ENCODE results near the gene LAPTM5.

The LAPTM5 gene

GRCh38 chr1:30714536-30715090 is 43.0 kb downstream of the LAPTM5 start:
- H3K4me1 ChIP-seq (ENCODE audit: control insufficient read depth in 1 of 2, insufficient read depth in 2 of 2, low read length in 2 of 2): peaks cover 3 to 4% of the 10 kb centered on the region in 2 donors
- H3K27me3 ChIP-seq (ENCODE audit: low read depth, low read length): no peaks in the 10 kb centered on the region
- no peak overlapping the region for H3K4me3 ChIP-seq (ENCODE audit: low read depth in 1 of 2, low read length in 2 of 2)
- H3K36me3 ChIP-seq (ENCODE audit: control insufficient read depth in 1 of 2, insufficient read depth in 2 of 2, low read length in 2 of 2): no peaks in the 10 kb centered on the region
- H3K9me3 ChIP-seq (ENCODE audit: control insufficient read depth in 1 of 2, low read length in 2 of 2): peaks cover 0 to 10% of the 10 kb centered on the region in 2 donors
- no peak overlapping the region for H3K27ac ChIP-seq (ENCODE audit: low read length)

GRCh38 chr1:30714025-30714424 is 43.5 kb downstream of the LAPTM5 start:
- H3K4me1 ChIP-seq (ENCODE audit: control insufficient read depth in 1 of 2, insufficient read depth in 2 of 2, low read length in 2 of 2): no peaks in the 10 kb centered on the region
- peaks cover 0 to 10% of the 10 kb centered on the region in 2 donors for H3K9me3 ChIP-seq (ENCODE audit: control insufficient read depth in 1 of 2, low read length in 2 of 2)
- H3K36me3 ChIP-seq (ENCODE audit: control insufficient read depth in 1 of 2, insufficient read depth in 2 of 2, low read length in 2 of 2): no peaks in the 10 kb centered on the region
- no peaks in the 10 kb centered on the region for H3K27me3 ChIP-seq (ENCODE audit: low read depth, low read length)
- no peak overlapping the region for H3K4me3 ChIP-seq (ENCODE audit: low read depth in 1 of 2, low read length in 2 of 2)
- no peak overlapping the region for H3K27ac ChIP-seq (ENCODE audit: low read length)

- Histone ChIP-seq H3K4me3 (ENCODE audit: low read depth in 1 of 2, low read length in 2 of 2) (no peak overlapping the region), H3K36me3 (ENCODE audit: control insufficient read depth in 1 of 2, insufficient read depth in 2 of 2, low read length in 2 of 2) (no peaks in the 10 kb centered on the region), H3K27ac (ENCODE audit: low read length) (no peak overlapping the region), H3K4me1 (ENCODE audit: control insufficient read depth in 1 of 2, insufficient read depth in 2 of 2, low read length in 2 of 2) (no peaks in the 10 kb centered on the region), H3K9me3 (ENCODE audit: control insufficient read depth in 1 of 2, low read length in 2 of 2) (peaks cover 0 to 10% of the 10 kb centered on the region in 2 donors), H3K27me3 (ENCODE audit: low read depth, low read length) (no peaks in the 10 kb centered on the region)
These were observed 44.3 kb downstream of the LAPTM5 start for GRCh38 chr1:30713311-30713710.

GRCh38 chr1:30712583-30712982 is 45.0 kb downstream of the LAPTM5 start:
- Histone ChIP-seq H3K9me3 (ENCODE audit: control insufficient read depth in 1 of 2, low read length in 2 of 2) (peaks cover 0 to 10% of the 10 kb centered on the region in 2 donors), H3K36me3 (ENCODE audit: control insufficient read depth in 1 of 2, insufficient read depth in 2 of 2, low read length in 2 of 2) (no peaks in the 10 kb centered on the region), H3K27me3 (ENCODE audit: low read depth, low read length) (no peaks in the 10 kb centered on the region), H3K27ac (ENCODE audit: low read length) (no peak overlapping the region), H3K4me3 (ENCODE audit: low read depth in 1 of 2, low read length in 2 of 2) (no peak overlapping the region), H3K4me1 (ENCODE audit: control insufficient read depth in 1 of 2, insufficient read depth in 2 of 2, low read length in 2 of 2) (peaks cover 0 to 7% of the 10 kb centered on the region in 2 donors)

- peaks cover 0 to 4% of the 10 kb centered on the region in 2 donors for H3K9me3 ChIP-seq (ENCODE audit: control insufficient read depth in 1 of 2, low read length in 2 of 2)
- no peaks in the 10 kb centered on the region for H3K36me3 ChIP-seq (ENCODE audit: control insufficient read depth in 1 of 2, insufficient read depth in 2 of 2, low read length in 2 of 2)
- H3K4me3 ChIP-seq (ENCODE audit: low read depth in 1 of 2, low read length in 2 of 2): no peak overlapping the region
- H3K27me3 ChIP-seq (ENCODE audit: low read depth, low read length): no peaks in the 10 kb centered on the region
- no peak overlapping the region for H3K27ac ChIP-seq (ENCODE audit: low read length)
- peaks cover 0 to 7% of the 10 kb centered on the region in 2 donors for H3K4me1 ChIP-seq (ENCODE audit: control insufficient read depth in 1 of 2, insufficient read depth in 2 of 2, low read length in 2 of 2)
These were observed 47.2 kb downstream of the LAPTM5 start for GRCh38 chr1:30710407-30710806.

- Histone ChIP-seq H3K4me1 (ENCODE audit: control insufficient read depth in 1 of 2, insufficient read depth in 2 of 2, low read length in 2 of 2) (peaks cover 0 to 20% of the 10 kb centered on the region in 2 donors), H3K27ac (ENCODE audit: low read length) (no peak overlapping the region), H3K36me3 (ENCODE audit: control insufficient read depth in 1 of 2, insufficient read depth in 2 of 2, low read length in 2 of 2) (no peaks in the 10 kb centered on the region), H3K4me3 (ENCODE audit: low read depth in 1 of 2, low read length in 2 of 2) (no peak overlapping the region), H3K9me3 (ENCODE audit: control insufficient read depth in 1 of 2, low read length in 2 of 2) (no peaks in the 10 kb centered on the region), H3K27me3 (ENCODE audit: low read depth, low read length) (no peaks in the 10 kb centered on the region)
These were observed 49.2 kb downstream of the LAPTM5 start for GRCh38 chr1:30708361-30708728.

GRCh38 chr1:30707412-30708360 is 49.9 kb downstream of the LAPTM5 start:
- no peak overlapping the region for H3K27ac ChIP-seq (ENCODE audit: low read length)
- no peaks in the 10 kb centered on the region for H3K27me3 ChIP-seq (ENCODE audit: low read depth, low read length)
- H3K9me3 ChIP-seq (ENCODE audit: control insufficient read depth in 1 of 2, low read length in 2 of 2): no peaks in the 10 kb centered on the region
- no peak overlapping the region for H3K4me3 ChIP-seq (ENCODE audit: low read depth in 1 of 2, low read length in 2 of 2)
- peaks cover 0 to 20% of the 10 kb centered on the region in 2 donors for H3K4me1 ChIP-seq (ENCODE audit: control insufficient read depth in 1 of 2, insufficient read depth in 2 of 2, low read length in 2 of 2)
- no peaks in the 10 kb centered on the region for H3K36me3 ChIP-seq (ENCODE audit: control insufficient read depth in 1 of 2, insufficient read depth in 2 of 2, low read length in 2 of 2)

- H3K27me3 ChIP-seq (ENCODE audit: low read depth, low read length): no peaks in the 10 kb centered on the region
- no peaks in the 10 kb centered on the region for H3K36me3 ChIP-seq (ENCODE audit: control insufficient read depth in 1 of 2, insufficient read depth in 2 of 2, low read length in 2 of 2)
- H3K4me1 ChIP-seq (ENCODE audit: control insufficient read depth in 1 of 2, insufficient read depth in 2 of 2, low read length in 2 of 2): peaks cover 0 to 20% of the 10 kb centered on the region in 2 donors
- H3K4me3 ChIP-seq (ENCODE audit: low read depth in 1 of 2, low read length in 2 of 2): no peak overlapping the region
- no peaks in the 10 kb centered on the region for H3K9me3 ChIP-seq (ENCODE audit: control insufficient read depth in 1 of 2, low read length in 2 of 2)
- no peak overlapping the region for H3K27ac ChIP-seq (ENCODE audit: low read length)
These were observed 51.0 kb downstream of the LAPTM5 start for GRCh38 chr1:30706528-30706927.

- Histone ChIP-seq H3K36me3 (ENCODE audit: control insufficient read depth in 1 of 2, insufficient read depth in 2 of 2, low read length in 2 of 2) (no peaks in the 10 kb centered on the region), H3K27me3 (ENCODE audit: low read depth, low read length) (no peaks in the 10 kb centered on the region), H3K4me3 (ENCODE audit: low read depth in 1 of 2, low read length in 2 of 2) (no peak overlapping the region), H3K4me1 (ENCODE audit: control insufficient read depth in 1 of 2, insufficient read depth in 2 of 2, low read length in 2 of 2) (peaks cover 0 to 27% of the 10 kb centered on the region in 2 donors), H3K27ac (ENCODE audit: low read length) (no peak overlapping the region), H3K9me3 (ENCODE audit: control insufficient read depth in 1 of 2, low read length in 2 of 2) (no peaks in the 10 kb centered on the region)
These were observed 51.9 kb downstream of the LAPTM5 start for GRCh38 chr1:30705698-30706097.

- Histone ChIP-seq H3K4me1 (ENCODE audit: control insufficient read depth in 1 of 2, insufficient read depth in 2 of 2, low read length in 2 of 2) (peaks cover 0 to 28% of the 10 kb centered on the region in 2 donors), H3K9me3 (ENCODE audit: control insufficient read depth in 1 of 2, low read length in 2 of 2) (no peaks in the 10 kb centered on the region), H3K27me3 (ENCODE audit: low read depth, low read length) (no peaks in the 10 kb centered on the region), H3K4me3 (ENCODE audit: low read depth in 1 of 2, low read length in 2 of 2) (no peak overlapping the region), H3K36me3 (ENCODE audit: control insufficient read depth in 1 of 2, insufficient read depth in 2 of 2, low read length in 2 of 2) (no peaks in the 10 kb centered on the region), H3K27ac (ENCODE audit: low read length) (no peak overlapping the region)
These were observed 52.6 kb downstream of the LAPTM5 start for GRCh38 chr1:30704765-30705509.

GRCh38 chr1:30704271-30704670 is 53.3 kb downstream of the LAPTM5 start:
- no peaks in the 10 kb centered on the region for H3K36me3 ChIP-seq (ENCODE audit: control insufficient read depth in 1 of 2, insufficient read depth in 2 of 2, low read length in 2 of 2)
- no peak overlapping the region for H3K4me3 ChIP-seq (ENCODE audit: low read depth in 1 of 2, low read length in 2 of 2)
- H3K27ac ChIP-seq (ENCODE audit: low read length): no peak overlapping the region
- no peaks in the 10 kb centered on the region for H3K9me3 ChIP-seq (ENCODE audit: control insufficient read depth in 1 of 2, low read length in 2 of 2)
- no peaks in the 10 kb centered on the region for H3K27me3 ChIP-seq (ENCODE audit: low read depth, low read length)
- H3K4me1 ChIP-seq (ENCODE audit: control insufficient read depth in 1 of 2, insufficient read depth in 2 of 2, low read length in 2 of 2): peaks cover 0 to 28% of the 10 kb centered on the region in 2 donors
